Large intestine (tissue), 3 donors: ENCODE results near the gene DNAH8. TPM values are rescaled to one million over a fixed set of nuclear protein-coding genes. Genes with fewer than 3 reads are reported as not detected.
A peak's percentile ranks its signal among the peaks of the same experiment; 100 is the strongest.

ENCODE experiments used
- DNase-seq, 2 donors: peaks; one replicate each; pipeline versions ENCODE4 v3.0.0 to v3.0.0-alpha.2; 2013
- H3K27ac ChIP-seq: one replicate; pipeline ENCODE4 v1.5.1; 2013; ENCODE audit warnings: low read length
- H3K27me3 ChIP-seq: 2 replicates; pipeline ENCODE4 v1.6.1; 2013; ENCODE audit warnings: low read length; ENCODE audit not compliant: control insufficient read depth, insufficient read depth
- H3K36me3 ChIP-seq: 2 replicates; pipeline ENCODE4 v1.6.1; 2013; ENCODE audit warnings: low read length; ENCODE audit not compliant: control insufficient read depth, insufficient read depth
- H3K4me1 ChIP-seq: one replicate; pipeline ENCODE4 v1.6.1; 2013; ENCODE audit warnings: low read length; ENCODE audit not compliant: control insufficient read depth, insufficient read depth
- H3K4me3 ChIP-seq: one replicate; pipeline ENCODE4 v1.5.1; 2013; ENCODE audit warnings: low read length
- H3K9me3 ChIP-seq: one replicate; pipeline ENCODE4 v1.6.1; 2013; ENCODE audit warnings: mild to moderate bottlenecking, low read depth, low read length, moderate library complexity; ENCODE audit not compliant: control insufficient read depth
- WGBS: methylation state at CpG from one replicate; pipeline ENCODE4 v1.1.5; 2013; ENCODE audit warnings: low lambda C conversion rate; ENCODE audit not compliant: insufficient coverage; 5-methylcytosine and 5-hydroxymethylcytosine counted together
- polyA plus RNA-seq: library from polyadenylated mRNA; unstranded; fragments of 120-200 nt; gene quantifications from one replicate; pipeline ENCODE4 v1.2.1, GENCODE V29; 2013

DNAH8 gene
- polyA plus RNA-seq, 1 donor = 0.01 TPM

DNA sequence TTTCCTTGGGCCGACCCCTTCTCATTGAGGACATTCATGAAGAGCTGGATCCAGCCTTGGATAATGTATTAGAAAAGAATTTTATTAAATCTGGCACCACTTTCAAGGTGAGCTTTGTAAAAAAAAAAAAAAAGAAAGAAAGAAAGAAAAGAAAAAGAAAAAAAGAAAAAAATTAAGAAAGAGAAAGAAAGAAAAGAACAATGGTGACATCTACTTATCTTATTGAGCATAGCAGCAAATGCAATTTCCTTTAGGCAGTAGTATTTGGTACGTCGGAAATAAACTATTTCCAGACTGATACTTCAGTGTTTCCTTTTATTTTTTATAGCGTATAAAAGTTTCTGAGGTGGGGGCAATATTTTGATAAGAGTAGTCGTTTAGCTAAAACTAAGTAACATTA lies 214.4 kb downstream of the DNAH8 start:
- WGBS = 100% methylated on average over 2 of the region's 5 CpGs
- H3K36me3 ChIP-seq = no peaks in the 10 kb centered on the region
- peaks cover 2% of the 10 kb centered on the region for H3K4me1 ChIP-seq
- no peaks in the 10 kb centered on the region for H3K9me3 ChIP-seq
- H3K27me3 ChIP-seq = no peaks in the 10 kb centered on the region
- DNase-seq = no peak
- no peak overlapping the region for H3K27ac ChIP-seq
- H3K4me3 ChIP-seq = no peak overlapping the region

DNA sequence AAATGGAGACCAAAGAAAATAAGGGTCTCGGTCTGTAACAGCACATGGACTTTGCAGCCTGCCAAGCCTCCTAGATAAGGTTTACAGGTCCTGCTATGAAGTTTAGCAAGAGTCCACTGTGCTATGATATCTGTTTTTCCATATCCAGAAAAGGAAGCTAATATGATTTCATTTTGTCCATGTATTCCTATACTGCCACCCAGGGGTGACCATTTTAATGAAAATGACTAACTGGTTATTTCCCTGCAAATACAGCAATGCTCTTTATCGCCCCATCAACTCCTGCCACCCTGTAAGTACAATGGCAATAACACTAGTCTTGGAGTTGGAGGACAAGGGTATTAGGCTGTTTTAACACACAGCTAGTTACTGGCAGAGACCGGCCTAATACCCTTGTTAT lies 218.3 kb downstream of the DNAH8 start:
- Histone ChIP-seq H3K9me3 (no peaks in the 10 kb centered on the region), H3K4me1 (peaks cover 2% of the 10 kb centered on the region), H3K4me3 (no peak overlapping the region), H3K27ac (no peak overlapping the region), H3K36me3 (no peaks in the 10 kb centered on the region), H3K27me3 (no peaks in the 10 kb centered on the region)
- DNase-seq = peak; percentile 28 to 76
- 40% methylated on average over 2 of the region's 3 CpGs for WGBS

DNA sequence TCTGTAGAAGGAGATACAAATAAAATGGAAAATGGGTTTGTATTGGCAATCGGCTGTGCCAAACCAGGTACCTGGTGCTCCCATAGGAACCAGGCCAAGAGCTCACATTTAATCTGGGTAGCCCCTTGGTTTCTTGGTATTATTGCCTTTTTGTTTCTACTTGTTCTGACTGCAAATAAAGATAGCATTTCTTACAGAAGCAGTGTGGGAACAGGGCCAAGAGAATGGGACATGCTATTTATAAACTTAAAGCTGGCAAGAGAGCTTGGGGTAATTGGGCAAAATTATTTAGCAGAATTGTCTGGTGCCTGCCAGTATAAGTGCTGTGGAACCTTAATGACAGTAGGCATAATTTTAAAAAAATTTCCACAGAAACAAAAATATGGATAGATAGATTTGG lies 219.9 kb downstream of the DNAH8 start:
- no peaks in the 10 kb centered on the region for H3K9me3 ChIP-seq
- H3K27ac ChIP-seq = no peak overlapping the region
- H3K27me3 ChIP-seq = no peaks in the 10 kb centered on the region
- no peaks in the 10 kb centered on the region for H3K36me3 ChIP-seq
- H3K4me1 ChIP-seq = peaks cover 2% of the 10 kb centered on the region
- no peak for DNase-seq
- H3K4me3 ChIP-seq = no peak overlapping the region
- no CpG with 5 or more reads among the region's 1 CpG for WGBS

DNA sequence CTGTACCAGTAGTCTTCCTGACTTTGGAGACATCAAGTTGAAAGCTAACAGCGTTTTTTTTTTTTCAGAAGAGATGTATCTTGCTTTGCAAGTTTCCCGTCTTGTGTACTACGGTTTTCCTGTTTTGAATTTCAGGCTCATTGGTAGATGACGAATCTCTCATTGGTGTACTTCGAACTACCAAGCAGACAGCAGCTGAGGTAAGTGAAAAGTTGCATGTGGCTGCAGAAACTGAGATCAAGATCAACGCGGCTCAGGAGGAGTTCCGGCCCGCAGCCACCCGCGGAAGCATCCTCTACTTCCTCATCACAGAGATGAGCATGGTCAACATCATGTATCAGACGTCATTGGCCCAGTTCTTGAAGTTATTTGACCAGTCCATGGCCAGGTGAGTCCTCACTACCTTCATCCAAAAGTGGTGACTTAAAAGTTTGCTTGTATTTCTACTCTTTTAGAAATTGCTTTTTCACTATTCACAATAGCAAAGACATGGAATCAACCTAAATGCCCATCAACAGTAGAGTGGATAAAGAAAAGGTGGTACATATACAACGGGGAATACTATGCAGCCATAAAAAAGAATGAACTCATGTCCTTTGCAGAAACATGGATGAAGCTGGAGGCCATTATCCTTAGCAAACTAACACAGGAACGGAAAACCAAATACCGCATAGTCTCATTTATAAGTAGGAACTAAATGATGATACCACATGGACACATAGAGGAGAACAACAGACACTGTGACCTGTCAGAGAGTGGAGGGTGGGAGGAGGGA lies 222.9 kb downstream of the DNAH8 start:
- no peak for DNase-seq
- Histone ChIP-seq H3K4me3 (no peak overlapping the region), H3K27me3 (no peaks in the 10 kb centered on the region), H3K4me1 (peaks cover 2% of the 10 kb centered on the region), H3K9me3 (no peaks in the 10 kb centered on the region), H3K27ac (no peak overlapping the region), H3K36me3 (no peaks in the 10 kb centered on the region)
- 100% methylated on average over 1 of the region's 15 CpGs for WGBS

DNA sequence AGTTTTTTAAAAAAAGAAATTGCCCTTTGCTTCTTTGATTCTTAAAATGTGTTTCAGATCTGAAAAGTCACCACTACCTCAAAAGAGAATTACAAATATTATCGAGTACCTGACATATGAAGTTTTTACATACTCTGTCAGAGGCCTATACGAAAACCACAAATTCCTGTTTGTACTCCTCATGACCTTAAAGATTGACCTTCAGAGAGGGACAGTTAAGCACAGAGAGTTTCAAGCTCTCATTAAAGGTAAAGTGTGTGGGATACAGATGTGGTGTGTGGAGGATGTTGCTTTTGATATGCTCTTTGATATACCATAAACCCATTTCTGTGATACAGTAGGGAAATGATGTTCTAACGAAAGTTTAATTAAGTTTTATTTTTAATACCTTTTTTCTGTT lies 223.6 kb downstream of the DNAH8 start:
- Histone ChIP-seq H3K9me3 (no peaks in the 10 kb centered on the region), H3K27ac (no peak overlapping the region), H3K27me3 (no peaks in the 10 kb centered on the region), H3K4me3 (no peak overlapping the region), H3K36me3 (no peaks in the 10 kb centered on the region), H3K4me1 (no peaks in the 10 kb centered on the region)
- DNase-seq = no peak
- no CpG with 5 or more reads among the region's 3 CpGs for WGBS

DNA sequence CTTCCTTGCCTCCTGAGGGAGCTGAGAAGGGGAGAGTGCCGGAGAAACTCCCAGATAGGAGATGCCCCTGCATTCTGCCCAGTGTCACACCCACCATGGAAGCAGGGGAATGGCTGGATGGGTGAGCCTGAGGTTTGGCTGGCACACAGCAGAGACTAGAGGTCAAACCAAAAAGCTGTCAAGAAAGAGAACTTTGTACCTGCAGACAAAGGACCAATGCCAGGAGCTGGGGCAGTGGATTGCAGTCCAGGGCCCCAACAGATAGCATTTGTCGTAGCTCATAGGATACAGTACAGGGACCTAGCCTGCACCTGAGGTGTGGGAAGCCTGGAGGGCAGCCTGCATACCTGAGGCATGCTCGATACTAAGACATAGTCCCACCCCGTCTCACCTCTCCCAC lies 227.3 kb downstream of the DNAH8 start:
- H3K36me3 ChIP-seq = no peaks in the 10 kb centered on the region
- no peaks in the 10 kb centered on the region for H3K9me3 ChIP-seq
- H3K27me3 ChIP-seq = no peaks in the 10 kb centered on the region
- DNase-seq = peak in 1 of 2 donors; percentile 20
- H3K4me3 ChIP-seq = no peak overlapping the region
- no CpG with 5 or more reads among the region's 4 CpGs for WGBS
- no peaks in the 10 kb centered on the region for H3K4me1 ChIP-seq
- H3K27ac ChIP-seq = no peak overlapping the region

DNA sequence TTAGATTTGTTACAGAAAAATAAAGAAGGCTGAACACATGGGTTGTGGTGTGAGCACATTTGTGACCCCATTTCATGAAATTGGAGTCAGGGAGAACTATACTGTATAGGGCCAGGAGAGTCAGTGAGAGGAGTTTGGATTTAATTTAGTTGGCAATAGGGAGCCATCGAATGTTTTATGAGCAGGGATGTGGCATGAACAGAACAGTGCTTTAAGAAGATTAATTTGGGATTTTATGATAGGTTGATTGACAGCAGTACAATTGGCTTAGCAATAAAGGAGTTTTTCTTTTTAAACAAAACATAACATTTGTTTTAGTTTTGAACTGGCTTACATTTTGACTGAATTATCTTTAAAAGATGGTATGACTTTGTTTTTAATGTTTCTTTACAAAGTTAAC lies 227.9 kb downstream of the DNAH8 start:
- Histone ChIP-seq H3K36me3 (no peaks in the 10 kb centered on the region), H3K27me3 (no peaks in the 10 kb centered on the region), H3K4me3 (no peak overlapping the region), H3K27ac (no peak overlapping the region), H3K4me1 (no peaks in the 10 kb centered on the region), H3K9me3 (no peaks in the 10 kb centered on the region)
- DNase-seq = no peak
- WGBS = no CpG with 5 or more reads among the region's 1 CpG

DNA sequence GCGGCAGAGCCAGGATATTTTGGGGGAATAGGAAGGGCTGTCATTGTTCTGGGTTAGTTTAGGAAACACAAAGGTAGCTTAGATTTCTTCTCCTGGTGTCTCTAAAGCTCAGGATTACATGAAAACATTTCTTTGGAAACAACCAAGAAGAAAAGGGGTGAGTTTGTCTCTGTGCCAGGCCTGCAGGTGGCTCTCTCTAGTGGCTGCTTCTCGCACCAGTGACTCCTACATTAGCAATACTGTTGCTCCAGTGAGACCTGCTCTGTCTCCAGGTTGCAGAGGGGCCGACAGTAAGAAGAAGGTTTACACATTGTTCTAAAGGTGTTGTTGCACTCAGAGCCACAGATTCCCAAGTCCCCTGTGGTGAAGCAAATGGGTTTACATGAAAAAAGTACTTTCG lies 228.9 kb downstream of the DNAH8 start:
- Histone ChIP-seq H3K27me3 (no peaks in the 10 kb centered on the region), H3K4me1 (no peaks in the 10 kb centered on the region), H3K9me3 (no peaks in the 10 kb centered on the region), H3K36me3 (no peaks in the 10 kb centered on the region), H3K4me3 (no peak overlapping the region), H3K27ac (no peak overlapping the region)
- WGBS = no CpG with 5 or more reads among the region's 4 CpGs
- DNase-seq = no peak

DNA sequence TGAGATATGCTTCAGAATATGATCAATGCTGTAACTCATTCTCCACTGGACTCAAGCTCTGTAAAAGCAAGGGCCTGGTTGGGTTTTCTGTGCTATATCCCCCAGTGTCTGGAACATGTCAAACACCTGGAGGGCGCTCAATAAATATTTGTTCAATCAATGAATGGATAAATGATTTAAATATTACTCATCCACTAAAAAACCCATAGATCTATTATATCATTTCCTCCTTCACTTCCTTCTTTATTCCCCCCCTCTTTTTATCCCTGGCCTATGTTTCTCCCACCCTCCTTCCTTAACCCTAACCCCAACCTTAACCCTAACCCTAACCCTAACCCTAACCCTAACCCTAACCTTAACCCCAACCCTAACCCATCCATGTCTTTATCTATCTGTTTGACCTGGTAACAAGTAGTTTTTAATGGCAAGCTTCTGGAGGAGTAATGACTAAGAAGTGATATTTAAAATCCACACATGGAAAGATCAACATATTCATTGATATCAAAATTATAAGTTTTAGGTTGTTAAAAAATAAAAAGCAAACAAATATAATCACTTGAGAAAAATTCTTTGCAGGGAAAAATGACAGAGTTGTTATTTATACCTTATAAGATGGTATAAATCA lies 229.7 kb downstream of the DNAH8 start:
- no peaks in the 10 kb centered on the region for H3K4me1 ChIP-seq
- H3K36me3 ChIP-seq = no peaks in the 10 kb centered on the region
- no peak overlapping the region for H3K27ac ChIP-seq
- no peaks in the 10 kb centered on the region for H3K27me3 ChIP-seq
- no peak for DNase-seq
- no peaks in the 10 kb centered on the region for H3K9me3 ChIP-seq
- H3K4me3 ChIP-seq = no peak overlapping the region
- no CpG with 5 or more reads among the region's 1 CpG for WGBS

DNA sequence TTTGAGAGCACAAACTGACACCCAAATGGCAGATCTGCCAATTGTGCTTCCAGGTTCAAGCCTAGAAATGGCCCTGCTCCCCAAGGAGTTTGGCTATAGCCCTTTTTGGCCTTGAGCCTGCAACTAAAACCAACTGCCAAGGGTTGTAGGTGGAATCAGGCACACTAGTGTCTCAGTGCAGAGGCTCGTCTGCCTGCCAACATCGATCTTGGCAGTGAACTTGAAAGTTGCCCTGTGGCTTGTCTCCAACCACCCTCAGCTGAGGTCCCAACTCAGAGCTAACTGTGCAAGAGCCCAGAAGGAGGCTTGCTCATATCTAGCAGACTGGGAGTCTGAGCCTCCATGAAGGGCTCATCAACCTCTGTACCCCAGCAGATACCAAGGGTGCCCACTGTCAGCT lies 240.8 kb downstream of the DNAH8 start:
- no peak for DNase-seq
- Histone ChIP-seq H3K27ac (no peak overlapping the region), H3K4me3 (no peak overlapping the region), H3K9me3 (no peaks in the 10 kb centered on the region), H3K27me3 (peaks cover 9% of the 10 kb centered on the region), H3K36me3 (no peaks in the 10 kb centered on the region), H3K4me1 (no peaks in the 10 kb centered on the region)
- no CpG with 5 or more reads among the region's 2 CpGs for WGBS

DNA sequence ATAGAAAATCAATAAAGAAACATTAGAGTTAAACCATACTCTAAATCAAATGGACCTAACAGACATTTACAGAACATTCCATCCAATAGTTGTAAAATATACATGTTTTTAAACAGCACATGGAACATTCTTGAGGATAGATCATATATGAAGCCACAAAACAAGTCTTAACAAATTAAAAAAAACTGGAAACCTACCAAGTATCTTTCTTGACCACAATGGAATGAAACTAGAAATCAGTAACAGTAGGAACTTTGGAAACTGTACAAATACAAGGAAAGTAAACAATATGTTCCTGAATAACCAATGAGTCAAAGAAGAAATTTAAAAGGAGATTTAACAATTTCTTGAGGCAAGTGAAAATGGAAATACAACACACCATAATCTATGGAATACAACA lies 242.3 kb downstream of the DNAH8 start:
- DNase-seq = no peak
- H3K27me3 ChIP-seq = peaks cover 9% of the 10 kb centered on the region
- no peaks in the 10 kb centered on the region for H3K4me1 ChIP-seq
- no peaks in the 10 kb centered on the region for H3K36me3 ChIP-seq
- H3K9me3 ChIP-seq = no peaks in the 10 kb centered on the region
- H3K27ac ChIP-seq = no peak overlapping the region
- no peak overlapping the region for H3K4me3 ChIP-seq
